GM18909 (cell line): ENCODE measurements around the gene RCVRN.
"Not testable (repeated sequence)": the region's sequence is repeated elsewhere in the genome, so short reads cannot be mapped to it uniquely, and the experiment has no call there.

Source experiments
- ATAC-seq: cut with Tn5 transposase; IDR thresholded peaks from one replicate; pipeline ENCODE4 v1.9.1; 2021; ENCODE audit warnings: mild to moderate bottlenecking; ENCODE audit not compliant: unreplicated experiment, poor library complexity

The RCVRN gene

GRCh38 chr17:9924735-9925191 is 19.7 kb upstream of the RCVRN start:
- peak; percentile 63 for ATAC-seq

- ATAC-seq = no peak
These were observed 17.2 kb upstream of the RCVRN start for GRCh38 chr17:9922012-9922848.

- not testable (repeated sequence) for ATAC-seq
These were observed 16.1 kb upstream of the RCVRN start for GRCh38 chr17:9921216-9921615.

GRCh38 chr17:9918804-9919352 is 13.8 kb upstream of the RCVRN start:
- ATAC-seq = no peak

GRCh38 chr17:9918352-9918751 is 13.3 kb upstream of the RCVRN start:
- ATAC-seq = no peak

GRCh38 chr17:9917801-9918200 is 12.7 kb upstream of the RCVRN start:
- ATAC-seq = no peak

- ATAC-seq = no peak
These were observed 12.1 kb upstream of the RCVRN start for GRCh38 chr17:9917131-9917530.

- ATAC-seq = no peak
These were observed 11.0 kb upstream of the RCVRN start for GRCh38 chr17:9916108-9916507.

GRCh38 chr17:9913476-9913875 is 8.4 kb upstream of the RCVRN start:
- no peak for ATAC-seq

GRCh38 chr17:9912121-9913099 is 7.3 kb upstream of the RCVRN start:
- ATAC-seq = no peak

GRCh38 chr17:9911089-9911488 is 6.0 kb upstream of the RCVRN start:
- no peak for ATAC-seq

GRCh38 chr17:9908649-9909042 is 3.6 kb upstream of the RCVRN start:
- no peak for ATAC-seq

GRCh38 chr17:9907883-9908648 is 3.0 kb upstream of the RCVRN start:
- no peak for ATAC-seq

- ATAC-seq = no peak
These were observed 2.1 kb upstream of the RCVRN start for GRCh38 chr17:9907131-9907530.

GRCh38 chr17:9906616-9907015 is 1.5 kb upstream of the RCVRN start:
- no peak for ATAC-seq

GRCh38 chr17:9905902-9906301 is 831 bp upstream of the RCVRN start:
- ATAC-seq = no peak

GRCh38 chr17:9904277-9905077 is 594 bp downstream of the RCVRN start:
- ATAC-seq = no peak

- no peak for ATAC-seq
These were observed 3.0 kb downstream of the RCVRN start for GRCh38 chr17:9902120-9902519.

- ATAC-seq = no peak
These were observed 4.3 kb downstream of the RCVRN start for GRCh38 chr17:9900784-9901183.
